HepG2 (cell line): ENCODE data around the gene TMCO4. TPM values are rescaled to one million over a fixed set of nuclear protein-coding genes. Genes with fewer than 3 reads are reported as not detected.

Source experiments
- ATRX ChIP-seq: sonication (generic); formaldehyde crosslinking; IDR thresholded peaks from 2 replicates; pipeline ENCODE4 v1.4.0; 2020; ENCODE audit warnings: missing genetic modification reagents, borderline replicate concordance
- BRCA1 ChIP-seq: sonication (generic); formaldehyde crosslinking; IDR thresholded peaks from 2 replicates; pipeline ENCODE4 v1.4.0; 2020; ENCODE audit warnings: missing genetic modification reagents
- CAMTA2 ChIP-seq: sonication (generic); formaldehyde crosslinking; IDR thresholded peaks from 2 replicates; pipeline ENCODE4 v1.4.0; 2020; ENCODE audit warnings: mild to moderate bottlenecking, missing genetic modification reagents, borderline replicate concordance
- CTCF ChIP-seq: sonication (generic); formaldehyde crosslinking; IDR thresholded peaks from 2 replicates; pipeline ENCODE4 v1.5.0; 2020; ENCODE audit warnings: mild to moderate bottlenecking, missing genetic modification reagents, moderate library complexity
- ELF3 ChIP-seq: IDR thresholded peaks from 2 replicates; pipeline ENCODE4 v1.6.1; 2016; ENCODE audit warnings: missing genetic modification reagents, missing compliant biosample characterization
- FOSL2 ChIP-seq: sonication (generic); formaldehyde crosslinking; IDR thresholded peaks from 2 replicates; pipeline ENCODE4 v1.4.0; 2020; ENCODE audit warnings: missing genetic modification reagents
- GABPA ChIP-seq, 2 experiments: IDR thresholded peaks; 2 replicates each; pipeline ENCODE4 v1.6.1; 2011 to 2016; ENCODE audit warnings: low read depth in 2 of 2, low read length in 1 of 2, missing biosample characterization in 1 of 2, missing genetic modification characterization in 1 of 2
- HMGXB4 ChIP-seq, 2 experiments: sonication (generic) in 1 of 2; formaldehyde crosslinking in 1 of 2; IDR thresholded peaks; 2 replicates each; pipeline versions ENCODE4 v1.4.0 to v1.6.1; 2018 to 2020; ENCODE audit warnings: missing genetic modification reagents in 2 of 2, borderline replicate concordance in 1 of 2, low read depth in 1 of 2, mild to moderate bottlenecking in 1 of 2, missing biosample characterization in 1 of 2
- JARID2 ChIP-seq: sonication (generic); formaldehyde crosslinking; IDR thresholded peaks from 2 replicates; pipeline ENCODE4 v1.8.1; 2023; ENCODE audit warnings: missing genetic modification reagents, inconsistent platforms; ENCODE audit not compliant: insufficient replicate concordance
- KDM5A ChIP-seq: fragments of 200-600 bp; sonication (generic); IDR thresholded peaks from 2 replicates; pipeline ENCODE4 v1.7.0; 2018; ENCODE audit warnings: antibody characterized with exemption, mild to moderate bottlenecking, low read length, borderline replicate concordance
- KDM6A ChIP-seq: IDR thresholded peaks from 2 replicates; pipeline ENCODE4 v1.6.1; 2016; ENCODE audit warnings: low read depth
- KMT2B ChIP-seq: IDR thresholded peaks from 2 replicates; pipeline ENCODE4 v1.6.1; 2016; ENCODE audit warnings: missing genetic modification reagents, missing compliant biosample characterization
- MAFG ChIP-seq: sonication (generic); formaldehyde crosslinking; IDR thresholded peaks from 2 replicates; pipeline ENCODE4 v1.5.1; 2020; ENCODE audit warnings: mild to moderate bottlenecking, missing genetic modification reagents
- MBNL3 ChIP-seq: fragments of 250-450 bp; sonication (Bioruptor Pico); conservative IDR thresholded peaks from 2 replicates; pipeline ENCODE4 v1.8.0; 2022; ENCODE audit warnings: mild to moderate bottlenecking, inconsistent platforms
- MED1 ChIP-seq: sonication (generic); formaldehyde crosslinking; IDR thresholded peaks from 2 replicates; pipeline ENCODE4 v1.4.0; 2020; ENCODE audit warnings: missing genetic modification reagents
- MLLT10 ChIP-seq: sonication (generic); formaldehyde crosslinking; IDR thresholded peaks from 2 replicates; pipeline ENCODE4 v1.4.0; 2020; ENCODE audit warnings: missing genetic modification reagents
- POLR2AphosphoS2 ChIP-seq: IDR thresholded peaks from 2 replicates; pipeline ENCODE4 v1.6.1; 2011; ENCODE audit warnings: low read depth, low read length, improper control_type of control experiment
- RAD21 ChIP-seq: fragments of 450-650 bp; formaldehyde crosslinking; IDR thresholded peaks from 2 replicates; pipeline ENCODE4 v1.5.0; 2020; ENCODE audit warnings: mild to moderate bottlenecking
- RARA ChIP-seq: IDR thresholded peaks from 2 replicates; pipeline ENCODE4 v1.6.1; 2016; ENCODE audit warnings: missing genetic modification reagents, missing compliant biosample characterization
- SRF ChIP-seq: IDR thresholded peaks from 2 replicates; pipeline ENCODE4 v1.6.1; 2011; ENCODE audit warnings: mild to moderate bottlenecking, low read depth, low read length, moderate library complexity
- STAG1 ChIP-seq: sonication (generic); formaldehyde crosslinking; IDR thresholded peaks from 2 replicates; pipeline ENCODE4 v1.4.0; 2020; ENCODE audit warnings: missing genetic modification reagents
- TEAD3 ChIP-seq: optimal IDR thresholded peaks from 2 replicates; pipeline ENCODE3; 2016; ENCODE audit warnings: borderline replicate concordance
- ZFP36L1 ChIP-seq: sonication (generic); formaldehyde crosslinking; IDR thresholded peaks from 2 replicates; pipeline ENCODE4 v1.8.0; 2022; ENCODE audit warnings: mild to moderate bottlenecking, missing genetic modification reagents, moderate library complexity
- ZFP41 ChIP-seq: sonication (generic); formaldehyde crosslinking; IDR thresholded peaks from 2 replicates; pipeline ENCODE4 v1.4.0; 2020; ENCODE audit warnings: mild to moderate bottlenecking, missing genetic modification reagents, borderline replicate concordance
- ZMYM3 ChIP-seq: sonication (generic); formaldehyde crosslinking; IDR thresholded peaks from 2 replicates; pipeline ENCODE4 v1.5.1; 2020; ENCODE audit warnings: mild to moderate bottlenecking, missing genetic modification reagents
- ZNF34 ChIP-seq: sonication (generic); formaldehyde crosslinking; IDR thresholded peaks from 2 replicates; pipeline ENCODE4 v1.4.0; 2020; ENCODE audit warnings: mild to moderate bottlenecking, missing genetic modification reagents, borderline replicate concordance
- ZNF75D ChIP-seq: sonication (generic); formaldehyde crosslinking; IDR thresholded peaks from 2 replicates; pipeline ENCODE4 v1.8.1; 2023; ENCODE audit warnings: missing genetic modification reagents, mild to moderate bottlenecking, borderline replicate concordance
- ZNF777 ChIP-seq: sonication (generic); formaldehyde crosslinking; IDR thresholded peaks from 2 replicates; pipeline ENCODE4 v1.4.0; 2020; ENCODE audit warnings: missing genetic modification reagents
- ZNF782 ChIP-seq: sonication (generic); formaldehyde crosslinking; IDR thresholded peaks from 2 replicates; pipeline ENCODE4 v1.4.0; 2020; ENCODE audit warnings: missing genetic modification reagents, mild to moderate bottlenecking, borderline replicate concordance
- polyA plus RNA-seq, 8 experiments: library from polyadenylated mRNA; depleted of rRNA in 3 of 8; stranded (reverse) in 7 of 8; unstranded in 1 of 8; fragments of >200 nt; fragmentation: Illumina TruSeq in 4 of 8; extraction: Trizol in 4 of 8; gene quantifications; 2 replicates each; pipeline versions ENCODE4 v1.2.1 to v1.2.3, GENCODE V29; 2011 to 2016; ENCODE audit warnings: low read depth in 4 of 8, missing spikeins in 1 of 8, mixed read lengths in 1 of 8; ENCODE audit not compliant: insufficient read depth in 1 of 8
- total RNA-seq, 5 experiments: library from RNA; depleted of rRNA; stranded (reverse); fragments of >200 nt; fragmentation: Illumina TruSeq; extraction: Trizol; gene quantifications; 2 replicates each; pipeline ENCODE4 v1.2.3, GENCODE V29; 2016; ENCODE audit warnings: low read depth in 1 of 5

TMCO4 gene
- total and polyA plus RNA-seq, 2 of the 13 experiments (the other 11 are each of a cell fraction or from before 2014, with no cell fraction given) = 2.1 to 4.1 TPM

DNA sequence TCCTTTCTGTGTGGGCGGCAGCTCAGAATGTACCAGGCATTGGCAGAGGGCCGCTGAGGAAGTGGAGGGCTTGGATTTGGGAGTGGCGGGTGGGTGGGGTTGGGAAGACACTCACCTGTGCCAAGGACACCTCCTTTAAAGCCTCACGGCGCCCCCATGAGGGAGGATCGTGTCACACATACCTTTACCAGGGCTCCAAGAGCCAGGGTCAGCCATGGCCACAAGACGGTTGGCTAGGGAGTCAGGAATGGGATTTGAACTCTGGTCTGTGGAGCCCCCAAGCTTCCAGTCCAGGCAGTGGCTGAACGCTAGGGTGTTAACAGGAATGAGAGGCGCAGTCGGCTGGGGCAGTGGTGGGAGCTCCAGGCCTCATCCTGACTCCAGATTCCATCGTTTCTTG is 151.0 kb downstream of the TMCO4 start (continued):
- TF ChIP-seq HMGXB4 (CRISPR knock-in tag; IDR thresholded peaks at IDR 0.05; ENCODE audit: borderline replicate concordance in 1 of 2, low read depth in 1 of 2) (0 out of 4 replicates have a peak, but pooled peaks of 1 of the 2 experiments have one; percentile 42), ZNF34 (CRISPR knock-in tag) (no peak), KMT2B (CRISPR knock-in tag) (no peak), STAG1 (CRISPR knock-in tag) (peak; percentile 69), ZNF782 (CRISPR knock-in tag) (no peak), JARID2 (CRISPR knock-in tag) (no peak), RARA (CRISPR knock-in tag) (no peak), GABPA (IDR thresholded peaks at IDR 0.05; ENCODE audit: low read depth, low read length) (no peak), GABPA (CRISPR knock-in tag; IDR thresholded peaks at IDR 0.05; ENCODE audit: low read depth) (no peak), ZNF75D (CRISPR knock-in tag) (no peak), MED1 (CRISPR knock-in tag) (no peak), ZNF777 (CRISPR knock-in tag) (no peak), CAMTA2 (no peak), KDM5A (no peak), SRF (no peak), MAFG (CRISPR knock-in tag) (no peak), POLR2AphosphoS2 (no peak), KDM6A (no peak), ZFP41 (CRISPR knock-in tag) (no peak), FOSL2 (CRISPR knock-in tag) (no peak), MLLT10 (CRISPR knock-in tag) (no peak), CTCF (CRISPR knock-in tag) (peak; percentile 82), ZMYM3 (0 out of 2 replicates have a peak, but pooled peaks have one; percentile 25), ATRX (no peak), TEAD3 (CRISPR knock-in tag) (peak; percentile 91), RAD21 (peak; percentile 51), ELF3 (no peak), MBNL3 (CRISPR knock-in tag) (no peak), ZFP36L1 (no peak), BRCA1 (CRISPR knock-in tag) (no peak)
- TF ChIP-seq, all 625 proteins: peak for 7
